Stomach (tissue), 4 donors: ENCODE data around the gene DCANP1.

Source experiments
- EP300 ChIP-seq: sonication (generic); formaldehyde crosslinking; IDR thresholded peaks from one replicate; pipeline ENCODE4 v1.6.1; 2017; ENCODE audit warnings: antibody characterized with exemption
- POLR2A ChIP-seq, 4 donors: fragments of 450-650 bp; IDR thresholded peaks; one replicate each; pipeline ENCODE4 v1.6.1; 2016; ENCODE audit warnings: antibody characterized with exemption in 4 of 4, control low read depth in 2 of 4, mild to moderate bottlenecking in 1 of 4, moderate library complexity in 1 of 4
- POLR2AphosphoS5 ChIP-seq, 3 donors: sonication (generic); formaldehyde crosslinking; IDR thresholded peaks; one replicate each; pipeline ENCODE4 v1.6.1; 2016; ENCODE audit warnings: antibody characterized with exemption in 3 of 3
- TF ChIP-seq, protein P1 (sequence below), 7 experiments: fragments of 450-650 bp in 4 of 7; fragments of 200-600 bp in 3 of 7; sonication (generic) in 3 of 7; IDR thresholded peaks; one replicate each; pipeline ENCODE4 v1.5.1; 2016 to 2019; ENCODE audit warnings: antibody characterized with exemption in 7 of 7, control low read depth in 2 of 7, mild to moderate bottlenecking in 1 of 7

DNA sequence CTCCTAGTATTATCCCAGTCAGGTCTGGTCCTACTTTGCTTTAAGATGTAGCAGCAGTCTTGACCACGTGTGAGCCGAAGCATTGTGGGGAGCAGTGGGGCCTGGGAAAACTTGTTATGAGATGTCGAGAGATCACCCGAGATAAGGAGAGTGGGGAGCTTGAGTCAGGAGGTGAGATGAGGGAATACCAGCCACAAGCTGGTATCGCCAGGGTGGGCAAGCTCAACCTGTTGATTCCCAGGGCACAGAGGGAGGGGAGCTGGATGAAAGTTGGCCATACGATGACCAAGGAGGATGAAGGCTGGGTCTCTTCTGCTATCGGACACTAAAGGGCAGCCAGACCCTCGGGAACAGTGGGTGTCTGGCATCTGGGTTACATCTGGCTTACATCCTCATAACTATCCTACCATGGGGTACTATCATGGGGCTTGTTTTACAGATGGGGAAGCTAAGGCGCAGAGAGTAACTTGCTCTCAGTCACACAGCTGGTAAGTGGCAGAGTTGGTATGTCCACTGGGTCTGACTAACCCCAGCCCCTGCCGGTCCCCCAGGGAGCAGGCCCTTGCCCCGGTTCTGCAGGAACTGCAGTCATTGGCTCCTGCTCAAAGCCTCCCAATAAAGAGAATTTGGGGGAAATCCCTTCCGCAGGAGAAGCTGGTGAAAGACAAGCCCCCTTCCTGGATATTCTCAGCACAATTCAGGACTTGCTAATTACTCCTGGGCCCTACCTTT lies 18.4 kb upstream of the DCANP1 start:
- no peak for TF ChIP-seq POLR2A (IDR thresholded peaks at IDR 0.05)
- TF ChIP-seq EP300, result no peak
- TF ChIP-seq, protein P1, sequence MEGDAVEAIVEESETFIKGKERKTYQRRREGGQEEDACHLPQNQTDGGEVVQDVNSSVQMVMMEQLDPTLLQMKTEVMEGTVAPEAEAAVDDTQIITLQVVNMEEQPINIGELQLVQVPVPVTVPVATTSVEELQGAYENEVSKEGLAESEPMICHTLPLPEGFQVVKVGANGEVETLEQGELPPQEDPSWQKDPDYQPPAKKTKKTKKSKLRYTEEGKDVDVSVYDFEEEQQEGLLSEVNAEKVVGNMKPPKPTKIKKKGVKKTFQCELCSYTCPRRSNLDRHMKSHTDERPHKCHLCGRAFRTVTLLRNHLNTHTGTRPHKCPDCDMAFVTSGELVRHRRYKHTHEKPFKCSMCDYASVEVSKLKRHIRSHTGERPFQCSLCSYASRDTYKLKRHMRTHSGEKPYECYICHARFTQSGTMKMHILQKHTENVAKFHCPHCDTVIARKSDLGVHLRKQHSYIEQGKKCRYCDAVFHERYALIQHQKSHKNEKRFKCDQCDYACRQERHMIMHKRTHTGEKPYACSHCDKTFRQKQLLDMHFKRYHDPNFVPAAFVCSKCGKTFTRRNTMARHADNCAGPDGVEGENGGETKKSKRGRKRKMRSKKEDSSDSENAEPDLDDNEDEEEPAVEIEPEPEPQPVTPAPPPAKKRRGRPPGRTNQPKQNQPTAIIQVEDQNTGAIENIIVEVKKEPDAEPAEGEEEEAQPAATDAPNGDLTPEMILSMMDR (IDR thresholded peaks at IDR 0.05), result no peak
- TF ChIP-seq POLR2AphosphoS5 (IDR thresholded peaks at IDR 0.05), result no peak
